Amniotic stem cell (primary cell): ENCODE results near the gene LARP1B.
"Not testable (repeated sequence)": the region's sequence is repeated elsewhere in the genome, so short reads cannot be mapped to it uniquely, and the experiment has no call there.

Experiments
- DNase-seq: peaks from one replicate; lab custom pipeline; 2025; lab: John Stamatoyannopoulos, UW

LARP1B gene

DNA sequence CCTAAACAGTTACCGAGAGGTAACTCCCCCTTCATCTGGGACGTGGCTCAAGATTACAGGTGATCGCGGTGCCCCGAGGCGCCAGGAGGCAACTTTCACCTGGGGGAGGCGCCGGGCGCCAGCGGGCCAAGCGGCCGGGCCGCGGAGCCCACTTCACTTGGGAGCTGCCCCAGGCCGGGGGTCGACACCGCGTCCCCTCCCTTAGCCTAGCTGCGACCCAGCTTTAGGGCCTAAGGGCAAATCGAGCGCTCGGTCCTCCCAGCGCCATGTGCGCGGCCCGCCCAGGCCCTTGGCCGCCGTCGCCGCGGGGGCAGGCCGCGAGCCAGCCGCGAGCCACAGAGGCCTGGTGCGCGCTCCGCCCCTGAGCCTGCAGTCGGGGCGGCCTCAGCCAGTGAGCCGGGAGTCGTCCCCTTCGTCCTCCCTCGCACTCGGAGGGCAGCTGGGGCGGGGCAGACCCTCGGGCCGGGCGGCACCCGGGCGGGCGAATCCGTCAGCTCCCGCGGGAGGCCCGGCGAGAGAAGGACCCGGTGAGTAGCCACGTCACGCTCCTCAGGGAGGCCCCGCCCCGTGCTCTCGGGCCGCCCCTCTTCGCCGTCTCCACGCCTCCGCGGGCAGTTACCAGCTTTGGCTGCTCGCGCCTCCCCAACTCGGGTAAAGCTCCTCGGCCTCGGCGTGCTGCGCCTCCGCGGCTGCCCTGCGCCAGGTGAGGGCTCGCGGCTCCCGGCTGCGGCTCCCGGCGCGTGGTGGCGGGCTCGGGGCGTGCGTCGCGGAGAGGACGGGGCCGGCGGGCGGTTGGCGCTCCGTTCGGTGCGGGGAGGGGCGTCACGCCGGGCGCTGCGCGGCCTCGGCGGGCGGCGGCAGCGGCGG lies at the start of gene LARP1B:
Gene LARP1B, plus strand, starts transcription at position 614 of the 867 bp plus-strand sequence. CDS start 13,640 bp downstream, outside the sequence.
- peak; percentile 94 for DNase-seq

DNA sequence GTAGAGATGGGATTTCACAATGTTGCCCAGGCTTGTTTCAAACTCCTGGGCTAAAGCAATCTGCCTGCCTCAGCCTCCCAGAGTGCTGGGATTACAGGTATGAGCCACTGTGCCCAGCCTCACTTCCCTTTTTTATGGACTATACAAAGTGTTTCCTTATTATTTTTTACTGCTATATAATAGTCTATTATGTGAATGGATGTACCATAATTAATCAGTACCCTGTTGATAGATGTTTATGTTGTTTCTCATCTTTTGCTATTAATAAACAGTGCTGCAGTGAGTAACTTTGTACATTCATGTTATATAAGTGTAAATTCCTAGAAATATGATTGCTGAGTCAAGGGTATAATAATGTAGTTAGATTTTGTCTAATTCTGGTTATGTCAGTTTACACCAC lies 35.8 kb upstream of the LARP1B start:
- DNase-seq = no peak

DNA sequence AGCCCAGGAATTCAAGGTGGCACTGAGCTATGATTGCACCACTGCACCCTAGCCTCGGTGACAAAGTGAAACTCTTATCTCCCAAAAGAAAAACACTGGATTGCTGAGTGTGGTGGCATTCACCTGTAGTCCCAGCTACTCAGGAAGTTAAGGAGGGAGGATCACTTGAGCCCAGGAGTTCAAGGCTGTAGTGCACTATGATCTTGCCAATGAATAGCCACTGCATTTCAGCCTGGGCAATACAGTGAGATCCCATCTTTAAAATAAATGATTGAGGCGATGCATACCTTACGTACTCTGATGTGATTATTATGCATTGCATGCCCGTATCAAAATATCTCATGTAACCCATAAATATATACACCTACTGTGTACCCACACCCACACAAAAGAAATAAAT lies 31.2 kb upstream of the LARP1B start:
- DNase-seq = no peak

DNA sequence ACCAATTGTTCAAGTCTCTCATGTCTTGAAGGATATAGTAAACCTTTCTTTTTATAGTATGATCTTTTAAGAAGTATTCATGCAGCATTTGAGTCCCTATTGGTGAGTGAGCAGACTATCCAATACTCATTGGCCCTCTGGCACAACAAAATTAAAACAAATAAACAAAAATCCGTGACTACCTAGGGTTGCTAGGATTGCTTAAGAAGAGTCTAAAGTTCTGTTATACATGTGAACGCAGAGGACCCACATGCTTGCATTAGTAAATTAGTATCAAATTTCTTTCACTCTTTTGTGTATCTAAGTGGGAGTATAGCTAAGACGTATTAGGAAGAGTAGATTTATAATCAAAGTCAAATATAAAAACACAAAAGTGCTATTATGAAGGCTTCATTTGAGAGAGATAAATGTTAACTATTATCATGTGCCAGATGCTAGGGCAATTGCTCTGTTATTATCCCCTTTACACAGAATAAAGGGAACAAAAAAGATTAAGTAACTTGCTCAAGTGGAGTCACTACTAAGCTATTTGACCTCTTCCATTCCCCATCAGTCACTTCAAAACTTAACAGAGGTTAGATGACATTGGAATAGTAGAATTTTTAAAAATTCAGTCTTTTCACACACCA lies 29.2 kb upstream of the LARP1B start:
- DNase-seq = no peak

DNA sequence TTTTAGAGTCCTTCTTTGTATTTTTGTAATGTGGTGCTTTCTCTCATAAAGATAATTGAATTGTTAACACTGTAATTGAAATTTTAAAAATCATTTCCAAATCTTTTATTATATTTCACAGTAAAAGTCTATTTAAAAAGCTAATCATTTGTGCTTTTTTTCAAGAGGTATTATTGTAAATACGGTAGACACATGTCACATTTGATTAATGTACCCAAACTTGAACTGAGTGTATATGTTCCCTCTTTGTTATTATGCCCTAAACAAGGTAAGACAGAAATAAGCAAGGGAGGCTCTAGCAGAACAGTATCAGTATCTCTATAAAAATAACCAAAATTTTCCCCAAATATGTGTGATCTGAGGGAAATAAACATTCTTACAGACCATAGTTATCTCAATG lies 21.5 kb upstream of the LARP1B start:
- DNase-seq = no peak

DNA sequence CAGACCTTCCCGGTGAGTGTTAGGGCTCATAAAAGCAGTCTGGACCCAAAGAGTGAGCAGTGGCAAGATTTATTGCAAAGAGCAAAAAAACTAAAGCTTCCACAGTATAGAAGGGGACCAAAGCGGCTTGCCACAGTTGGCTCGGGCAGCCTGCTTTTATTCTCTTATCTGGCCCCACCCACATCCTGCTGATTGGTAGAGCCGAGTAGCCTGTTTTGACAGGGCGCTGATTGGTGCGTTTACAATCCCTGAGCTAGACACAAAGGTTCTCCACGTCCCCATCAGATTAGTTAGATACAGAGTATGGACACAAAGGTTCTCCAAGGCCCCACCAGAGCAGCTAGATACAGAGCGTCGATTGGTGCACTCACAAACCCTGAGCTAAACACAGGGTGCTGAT lies 14.1 kb upstream of the LARP1B start:
- not testable (repeated sequence) for DNase-seq

DNA sequence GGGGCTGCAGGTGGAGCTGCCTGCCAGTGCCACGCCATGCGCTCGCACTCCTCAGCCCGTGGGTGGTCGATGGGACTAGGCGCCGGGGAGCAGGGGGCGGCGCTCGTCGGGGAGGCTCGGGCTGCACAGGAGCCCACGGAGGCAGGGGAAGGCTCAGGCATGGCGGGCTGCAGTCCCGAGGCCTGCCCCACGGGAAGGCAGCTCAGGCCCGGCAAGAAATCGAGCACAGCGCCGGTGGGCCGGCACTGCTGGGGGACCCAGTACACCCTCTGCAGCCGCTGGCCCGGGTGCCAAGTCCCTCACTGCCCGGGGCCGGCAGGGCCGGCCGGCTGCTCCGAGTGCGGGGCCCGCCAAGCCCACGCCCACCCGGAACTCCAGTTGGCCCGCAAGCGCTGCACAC lies 13.6 kb upstream of the LARP1B start:
- DNase-seq = not testable (repeated sequence)

DNA sequence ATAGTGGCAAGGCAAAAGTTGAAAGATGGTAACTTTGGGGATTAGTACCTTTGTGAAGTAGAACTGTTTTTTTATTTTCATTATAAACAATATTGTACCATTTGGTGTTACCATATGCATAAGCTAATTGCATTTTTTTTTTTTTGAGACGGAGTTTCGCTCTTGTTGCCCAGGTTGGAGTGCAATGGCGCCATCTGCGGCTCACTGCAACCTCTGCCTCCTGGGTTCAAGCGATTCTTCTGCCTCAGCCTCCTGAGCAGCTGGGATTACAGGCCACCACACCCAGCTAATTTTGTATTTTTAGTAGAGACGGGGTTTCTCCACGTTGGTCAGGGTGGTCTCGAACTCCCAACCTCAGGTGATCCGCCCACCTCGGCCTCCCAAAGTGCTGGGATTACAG lies 9.9 kb upstream of the LARP1B start:
- not testable (repeated sequence) for DNase-seq

DNA sequence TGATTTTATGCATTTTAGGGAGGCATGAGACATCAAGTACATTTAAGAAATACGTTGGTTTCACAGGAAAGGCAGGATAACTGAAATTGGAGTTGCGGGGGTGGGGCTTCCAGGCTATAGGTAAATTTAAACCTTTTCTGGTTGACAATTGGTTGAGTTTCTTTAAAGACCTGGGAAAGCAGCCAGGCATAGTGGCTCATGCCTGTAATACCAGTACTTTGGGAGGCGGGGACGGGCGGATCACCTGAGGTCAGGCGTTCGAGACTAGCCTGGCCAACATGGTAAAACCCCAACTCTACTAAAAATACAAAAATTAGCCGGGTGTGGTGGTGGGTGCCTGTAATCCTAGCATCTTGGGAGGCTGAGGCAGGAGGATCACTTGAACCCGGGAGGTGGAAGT lies 6.2 kb upstream of the LARP1B start:
- not testable (repeated sequence) for DNase-seq

DNA sequence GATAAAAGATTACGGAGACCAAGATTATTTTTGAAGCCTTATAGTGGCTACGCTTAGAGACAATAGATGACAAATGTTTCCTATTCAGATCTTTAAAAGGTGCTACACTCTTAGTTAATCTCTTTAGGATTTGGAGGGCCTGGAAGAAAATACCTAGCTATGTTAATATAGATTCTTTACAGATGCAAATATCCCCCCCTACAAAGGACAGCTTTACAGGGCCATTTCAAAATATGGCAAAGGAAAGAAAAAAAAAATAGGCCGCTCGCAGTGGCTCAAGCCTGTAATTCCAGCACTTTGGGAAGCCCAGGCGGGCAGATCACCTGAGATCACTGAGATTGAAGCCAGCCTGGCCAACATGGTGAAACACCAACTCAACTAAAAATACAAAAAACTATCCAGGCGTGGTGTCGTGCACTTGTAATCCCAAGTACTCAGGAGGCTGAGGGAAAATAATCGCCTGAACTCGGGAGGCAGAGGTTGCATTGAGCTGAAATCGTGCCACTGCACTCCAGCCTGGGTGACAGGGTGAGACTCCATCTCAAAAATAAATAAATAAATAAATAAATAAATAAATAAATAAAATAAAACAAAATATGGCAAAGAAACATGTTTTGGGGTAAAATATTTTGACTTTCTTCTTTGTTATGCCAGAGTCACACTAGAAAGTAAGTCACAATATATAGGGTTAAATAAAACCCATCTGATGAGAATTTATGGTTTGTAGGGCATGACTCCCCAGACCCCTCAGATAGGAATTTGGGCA lies 5.5 kb upstream of the LARP1B start:
- DNase-seq = not testable (repeated sequence)

DNA sequence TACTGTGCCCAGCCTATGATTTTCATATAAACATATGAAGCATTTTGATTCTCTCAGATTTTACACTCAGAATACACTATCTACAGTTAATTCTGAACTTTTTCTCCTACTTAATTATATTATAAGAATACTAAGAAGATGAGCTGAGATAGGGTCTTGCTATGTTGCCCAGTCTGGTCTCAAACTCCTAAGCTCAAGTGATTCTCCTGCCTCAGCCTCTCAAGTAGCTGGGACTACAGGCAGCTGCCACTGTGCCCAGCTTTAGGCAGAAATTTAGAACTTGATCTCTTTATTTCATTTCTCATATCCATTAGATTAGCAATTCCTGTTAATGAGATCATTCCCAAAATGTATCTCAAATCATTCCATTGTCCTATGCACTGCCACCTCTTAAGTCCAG lies 4.7 kb upstream of the LARP1B start:
- DNase-seq = no peak

DNA sequence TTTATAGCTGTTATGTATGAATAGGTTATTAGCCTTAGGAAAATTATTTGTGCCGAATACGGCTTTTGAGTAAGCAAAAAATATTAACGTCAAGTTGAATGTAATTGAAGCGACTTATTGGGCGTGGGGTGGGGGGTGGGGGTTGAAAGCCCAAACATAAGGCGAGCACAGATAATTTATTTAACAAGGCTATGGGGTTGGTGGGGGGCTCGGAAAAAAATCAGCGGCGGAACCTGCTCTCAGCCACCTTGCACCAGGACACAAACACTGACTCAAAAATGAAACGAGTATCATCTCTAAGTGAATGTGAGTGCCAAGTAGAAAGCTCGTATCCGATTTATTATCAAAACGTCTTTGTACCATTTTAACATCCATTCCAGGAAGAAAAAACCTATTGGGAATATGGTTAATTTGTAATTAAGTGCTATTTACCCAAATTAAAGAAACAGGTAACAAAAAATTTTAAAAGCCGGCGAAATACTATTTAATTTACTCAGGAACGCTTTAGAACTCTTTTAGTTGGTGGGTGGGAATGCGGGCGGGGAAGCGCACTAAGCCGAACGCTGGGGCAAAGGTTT lies 902 bp upstream of the LARP1B start:
- no peak for DNase-seq

DNA sequence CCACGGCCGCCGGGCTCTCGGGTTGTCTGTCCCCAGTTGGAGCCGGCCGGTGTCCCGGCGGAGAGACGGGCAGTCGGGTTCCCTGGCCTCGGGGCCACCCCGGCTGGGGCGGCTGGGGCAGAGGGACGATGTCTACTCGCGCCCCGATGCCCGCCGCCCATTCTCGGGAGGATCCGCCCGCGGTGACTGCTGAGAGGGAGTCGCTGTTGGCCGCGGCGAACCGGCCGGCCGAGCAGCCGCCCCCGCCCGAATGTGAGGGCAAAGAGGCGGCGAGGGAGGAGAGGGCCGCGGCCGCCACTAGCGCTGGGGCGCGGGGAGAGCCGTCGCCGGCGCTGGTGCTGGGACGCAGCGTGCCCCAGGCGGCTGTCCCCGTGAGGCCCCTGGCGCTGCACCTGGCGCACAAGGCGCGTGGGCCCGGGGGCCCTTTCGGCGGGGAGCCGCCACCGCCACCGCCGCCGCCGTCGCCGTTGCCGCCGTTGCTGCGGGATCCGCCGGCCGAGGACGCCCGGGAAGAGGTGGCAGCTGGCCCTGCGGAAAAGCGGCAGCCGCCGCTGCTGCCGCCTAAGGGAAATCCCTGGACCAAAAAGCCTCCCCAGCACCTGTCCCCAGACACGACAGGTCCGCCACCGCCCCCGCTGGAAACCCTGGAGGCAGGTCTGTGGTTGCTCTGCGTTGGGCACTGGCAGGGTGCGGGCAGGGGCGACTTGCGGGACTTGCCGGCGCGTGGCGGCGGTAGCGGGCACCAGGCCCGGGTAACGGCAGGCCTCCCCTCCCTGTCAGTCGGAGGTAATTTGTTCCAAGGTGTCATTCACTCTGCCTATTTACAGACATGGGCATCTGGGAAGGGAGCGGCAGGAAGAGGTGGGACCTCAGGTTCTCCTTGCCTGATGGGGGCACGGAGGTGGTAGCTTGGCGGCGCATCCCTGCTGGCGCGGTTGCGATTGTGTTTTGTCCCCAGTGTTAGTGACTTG lies 739 bp downstream of the LARP1B start:
- peak; percentile 36 for DNase-seq

DNA sequence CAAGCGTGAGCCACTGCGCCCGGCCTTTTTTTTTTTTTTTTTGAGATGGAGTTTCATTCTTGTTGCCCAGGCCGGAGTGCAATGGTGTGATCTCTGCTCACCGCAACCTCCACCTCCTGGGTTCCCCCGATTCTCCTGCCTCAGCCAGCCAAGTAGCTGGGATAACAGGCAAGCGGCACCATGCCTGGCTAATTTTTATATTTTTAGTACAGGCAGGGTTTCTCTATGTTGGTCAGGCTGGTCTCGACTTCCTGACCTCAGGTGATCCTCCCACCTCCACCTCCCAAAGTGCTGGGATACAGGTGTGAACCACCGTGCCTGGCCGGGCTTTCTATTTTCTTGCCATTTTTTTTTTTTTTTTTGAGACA lies 5.3 kb downstream of the LARP1B start:
- not testable (repeated sequence) for DNase-seq

DNA sequence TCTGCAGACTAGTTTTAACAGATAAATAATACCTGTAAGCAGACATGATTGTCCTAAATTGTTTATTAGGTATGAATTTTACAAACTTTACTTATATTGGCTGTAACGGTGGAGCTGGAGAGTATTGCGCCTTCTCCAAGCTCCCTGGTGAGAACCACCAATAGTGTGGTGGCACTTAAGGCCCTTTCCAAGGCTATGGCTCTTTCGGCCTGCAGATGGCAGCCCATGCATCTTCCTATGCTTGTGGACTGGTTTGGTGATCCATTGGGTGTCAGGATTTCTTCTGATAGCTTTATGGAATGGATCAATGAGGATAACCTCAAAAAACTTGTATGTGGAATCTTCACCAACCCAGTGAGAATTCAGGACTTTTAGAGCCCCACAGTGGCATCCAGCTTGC lies 7.8 kb downstream of the LARP1B start:
- DNase-seq = no peak

DNA sequence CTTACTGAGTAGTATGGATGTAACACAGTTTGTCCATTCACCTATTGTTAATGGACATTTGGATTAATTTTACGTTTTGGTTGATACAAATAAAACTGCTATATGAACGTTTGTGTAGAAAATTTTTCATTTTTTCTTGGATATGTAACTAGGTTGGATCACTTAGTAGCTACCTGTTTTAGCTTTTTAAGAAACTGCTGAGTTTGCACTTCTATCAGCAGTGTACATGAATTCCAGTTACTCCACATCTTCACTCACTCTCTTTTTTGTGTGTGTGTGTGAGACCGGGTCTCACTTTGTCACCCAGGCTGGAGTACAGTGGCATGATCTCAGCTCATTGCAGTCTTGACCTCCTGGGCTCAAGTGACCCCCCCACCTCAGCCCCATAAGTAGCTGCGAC lies 15.4 kb downstream of the LARP1B start:
- DNase-seq = no peak

DNA sequence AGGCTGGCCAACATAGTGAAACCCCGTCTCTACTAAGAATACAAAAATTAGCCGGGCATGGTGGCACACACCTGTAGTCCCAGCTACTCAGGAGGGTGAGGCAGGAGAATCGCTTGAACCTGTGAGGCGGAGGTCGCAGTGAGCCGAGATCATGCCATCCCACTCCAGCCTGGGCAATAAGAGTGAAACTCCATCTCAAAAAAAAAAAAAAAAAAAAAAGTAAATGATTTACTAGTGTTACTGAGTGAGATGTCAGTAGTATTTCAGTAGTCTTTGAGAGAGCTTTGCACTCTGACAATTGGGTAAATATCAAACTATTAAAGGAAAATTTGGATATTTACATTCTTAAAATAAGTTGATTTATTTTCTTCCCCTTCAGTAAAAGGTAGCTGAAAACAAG lies 34.2 kb downstream of the LARP1B start:
- DNase-seq = not testable (repeated sequence)

DNA sequence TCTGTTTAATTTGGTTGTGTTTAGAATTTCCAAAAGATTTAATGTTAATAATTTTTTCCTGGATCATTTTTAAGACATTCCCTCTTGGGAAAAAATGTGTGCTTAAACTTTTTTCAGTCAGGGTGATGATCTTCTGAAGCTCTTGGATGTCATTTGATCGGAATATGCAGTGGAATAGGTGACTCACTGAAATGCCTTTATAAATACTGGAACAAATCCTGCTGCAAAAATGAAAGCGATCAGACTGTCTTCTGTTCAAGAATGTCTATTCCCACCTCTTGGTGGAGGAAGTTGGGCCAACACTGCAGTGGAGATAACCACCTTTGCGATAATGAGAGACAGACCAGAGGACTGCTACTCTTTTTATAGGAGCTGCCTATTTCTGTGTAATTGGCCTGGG lies 46.7 kb downstream of the LARP1B start:
- no peak for DNase-seq

DNA sequence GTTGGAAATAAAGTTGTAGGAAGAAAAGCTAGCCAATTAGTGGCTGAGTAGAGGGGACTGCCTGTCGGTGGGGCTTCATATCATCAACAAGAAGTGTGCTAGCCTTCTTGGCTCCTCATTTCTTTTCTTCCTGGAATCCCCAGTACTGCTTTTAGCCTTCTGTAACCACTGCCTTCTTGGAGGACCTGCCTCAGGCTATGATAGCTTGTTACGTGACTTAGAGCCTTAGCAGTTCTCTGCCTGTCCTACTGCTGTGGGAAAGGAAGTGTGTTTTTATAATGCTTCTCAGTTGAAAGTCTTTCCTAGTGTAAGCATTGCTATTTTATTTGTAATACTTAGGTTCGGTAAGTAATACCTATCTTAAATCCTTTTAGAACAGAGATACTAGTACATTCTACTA lies 61.9 kb downstream of the LARP1B start:
- no peak for DNase-seq

DNA sequence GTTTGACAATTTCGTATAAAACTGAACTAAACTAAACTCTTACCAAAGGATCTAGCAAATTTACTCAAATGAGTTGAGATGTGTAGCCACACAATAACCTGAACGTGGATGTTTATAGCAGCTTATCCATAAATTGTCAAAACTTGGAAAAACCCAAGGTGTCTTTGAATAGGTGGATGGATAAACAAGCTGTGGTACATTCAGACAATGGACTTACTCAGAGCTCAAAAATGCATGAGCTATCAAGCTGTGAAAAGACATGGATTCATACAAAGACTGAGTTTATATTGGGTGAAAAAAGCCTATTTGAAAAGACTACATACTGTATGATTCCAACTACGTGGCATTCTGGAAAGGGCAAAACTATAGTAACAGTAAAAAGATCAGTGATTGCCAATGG lies 69.5 kb downstream of the LARP1B start:
- no peak for DNase-seq

DNA sequence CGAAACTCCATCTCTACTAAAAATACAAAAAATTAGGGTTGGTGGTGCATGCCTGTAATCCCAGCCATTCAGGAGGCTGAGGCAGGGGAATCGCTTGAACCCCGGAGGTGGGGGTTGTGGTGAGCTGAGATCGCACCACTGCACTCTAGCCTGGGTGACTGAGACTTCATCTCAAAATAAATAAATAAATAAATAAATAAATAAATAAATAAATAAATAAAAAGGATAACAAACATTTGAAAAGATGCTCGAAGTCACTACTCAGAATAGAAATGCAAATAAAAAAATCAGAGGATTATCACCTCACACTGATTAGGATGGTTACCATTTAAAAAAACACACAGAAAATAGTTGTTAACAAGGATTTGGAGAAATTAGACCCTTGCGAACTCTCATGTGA lies 73.8 kb downstream of the LARP1B start:
- no peak for DNase-seq
